Cerebellar cortex (tissue), 1 donor: ENCODE data around the gene TEAD3.

Experiments used
- DNase-seq: peaks from one replicate; pipeline ENCODE4 v3.0.0-alpha.2; 2015; ENCODE audit warnings: low spot score

TEAD3 gene

GRCh38 chr6:35512740-35513139 is 15.9 kb upstream of the TEAD3 start, which contains the start of gene TULP1:
TULP1 (minus strand) TSS chr6:35512896; CDS start chr6:35512858, 38 bp downstream.
- DNase-seq, result no peak

- no peak for DNase-seq
Observed at GRCh38 chr6:35512006-35512405, 15.1 kb upstream of the TEAD3 start.

GRCh38 chr6:35511562-35511941 is 14.7 kb upstream of the TEAD3 start:
- DNase-seq, result no peak

- no peak for DNase-seq
Observed at GRCh38 chr6:35510916-35511561, 14.2 kb upstream of the TEAD3 start.

- DNase-seq, result no peak
Observed at GRCh38 chr6:35508542-35508941, 11.7 kb upstream of the TEAD3 start.

GRCh38 chr6:35508027-35508426 is 11.1 kb upstream of the TEAD3 start:
- no peak for DNase-seq

GRCh38 chr6:35507221-35507620 is 10.3 kb upstream of the TEAD3 start:
- no peak for DNase-seq

GRCh38 chr6:35506536-35506935 is 9.7 kb upstream of the TEAD3 start:
- DNase-seq, result no peak

- no peak for DNase-seq
Observed at GRCh38 chr6:35505999-35506412, 9.1 kb upstream of the TEAD3 start.

GRCh38 chr6:35503534-35503933 is 6.7 kb upstream of the TEAD3 start:
- no peak for DNase-seq

GRCh38 chr6:35501784-35502183 is 4.9 kb upstream of the TEAD3 start:
- no peak for DNase-seq

GRCh38 chr6:35500782-35501181 is 3.9 kb upstream of the TEAD3 start:
- no peak for DNase-seq

- no peak for DNase-seq
Observed at GRCh38 chr6:35499372-35499771, 2.5 kb upstream of the TEAD3 start.

- DNase-seq, result no peak
Observed at GRCh38 chr6:35498422-35499067, 1.7 kb upstream of the TEAD3 start.

- DNase-seq, result no peak
Observed at GRCh38 chr6:35497571-35498421, 917 bp upstream of the TEAD3 start.

GRCh38 chr6:35496036-35496840 is 641 bp downstream of the TEAD3 start:
- DNase-seq, result no peak

- DNase-seq, result no peak
Observed at GRCh38 chr6:35495258-35496035, 1.4 kb downstream of the TEAD3 start.

- no peak for DNase-seq
Observed at GRCh38 chr6:35494161-35494563, 2.7 kb downstream of the TEAD3 start.

GRCh38 chr6:35493307-35493983 is 3.4 kb downstream of the TEAD3 start:
- DNase-seq, result no peak

- no peak for DNase-seq
Observed at GRCh38 chr6:35492974-35493284, 4.0 kb downstream of the TEAD3 start.
